HepG2 (cell line): Measurements from ENCODE around the gene WWTR1. TPM values are rescaled to one million over a fixed set of nuclear protein-coding genes. Genes with fewer than 3 reads are reported as not detected.

Source experiments
- ATAC-seq: fragments of 200-7000 bp; cut with Tn5 transposase; 3 replicates; pipeline ENCODE4 v1.9.1; 2020; ENCODE audit warnings: mild to moderate bottlenecking, moderate library complexity
- BruUV-seq: library from RNA; stranded (reverse); fragments of 400-500 nt; replicated peaks from 2 replicates; lab custom pipeline; 2021; lab: Mats Ljungman, UMichigan
- CTCF ChIA-PET: fragments of 300-600 bp; formaldehyde crosslinking; extraction: SDS; loops from one replicate; lab custom pipeline; 2021; ENCODE audit warnings: low total read pairs, inconsistent platforms, low intra/inter-chr PET ratio; lab: Yijun Ruan, JAX
- POLR2A ChIA-PET: fragments of 350-600 bp; sonication (Branson Sonifier 250); formaldehyde crosslinking; loops from one replicate; lab custom pipeline; 2020; ENCODE audit warnings: antibody characterized with exemption, inconsistent platforms; lab: Yijun Ruan, JAX
- DNase-seq: peaks from one replicate; pipeline ENCODE4 v3.0.0-alpha.2; 2015; ENCODE audit warnings: low spot score
- FAIRE-seq: peaks from 3 replicates; lab custom pipeline; 2011; peaks lifted over from hg19 to GRCh38; lab: Jason Lieb, UNC
- H2AFZ ChIP-seq: one replicate; pipeline ENCODE4 v1.6.1; 2011; ENCODE audit warnings: low read length, inconsistent platforms
- H3K27ac ChIP-seq: fragments of 300-600 bp; 3 replicates; pipeline ENCODE4 v1.8.0; 2011; ENCODE audit warnings: mixed run types, mild to moderate bottlenecking, mixed read lengths, low read length, inconsistent platforms; ENCODE audit not compliant: insufficient read depth; ENCODE audit errors: extremely low read length
- H3K27me3 ChIP-seq, 2 experiments: fragments of 200-600 bp in 1 of 2; 2 replicates in 1 of 2; 3 replicates in 1 of 2; pipeline versions ENCODE4 v1.6.0 to v1.8.0; 2011; ENCODE audit warnings: low read length in 2 of 2, mild to moderate bottlenecking in 2 of 2, moderate library complexity in 2 of 2, inconsistent platforms in 1 of 2; ENCODE audit not compliant: insufficient read depth in 2 of 2, control insufficient read depth in 1 of 2
- H3K36me3 ChIP-seq, 2 experiments: fragments of 200-600 bp in 1 of 2; replicated peaks in 1 of 2; 2 replicates in 1 of 2; 3 replicates in 1 of 2; pipeline versions ENCODE4 v1.5.1 to v1.8.0; 2011; ENCODE audit warnings: low read length in 2 of 2, inconsistent platforms in 1 of 2; ENCODE audit not compliant: insufficient read depth in 2 of 2, control insufficient read depth in 1 of 2
- H3K4me1 ChIP-seq: 2 replicates; pipeline ENCODE4 v1.5.1; 2012; ENCODE audit warnings: low read length, inconsistent platforms; ENCODE audit not compliant: insufficient read depth
- H3K4me2 ChIP-seq: 2 replicates; pipeline ENCODE4 v1.6.0; 2011; ENCODE audit warnings: low read depth, low read length, inconsistent platforms
- H3K4me3 ChIP-seq, 3 experiments: fragments of 200-600 bp in 1 of 3; sonication (generic), shearing (Covaris generic) in 1 of 3; replicated peaks in 1 of 3; 2 replicates each; pipeline ENCODE4 v1.5.1; 2011 to 2016; ENCODE audit warnings: low read length in 3 of 3, inconsistent platforms in 2 of 3, low read depth in 2 of 3, mild to moderate bottlenecking in 2 of 3, control low read depth in 1 of 3, mixed read lengths in 1 of 3; ENCODE audit not compliant: insufficient read depth in 1 of 3
- H3K79me2 ChIP-seq: one replicate; pipeline ENCODE4 v1.6.1; 2011; ENCODE audit warnings: low read length, inconsistent platforms; ENCODE audit not compliant: insufficient read depth
- H3K9ac ChIP-seq: 2 replicates; pipeline ENCODE4 v1.6.0; 2011; ENCODE audit warnings: mild to moderate bottlenecking, low read depth, low read length, inconsistent platforms; ENCODE audit not compliant: insufficient read depth
- H3K9me3 ChIP-seq: 2 replicates; pipeline ENCODE4 v1.5.1; 2012; ENCODE audit warnings: mild to moderate bottlenecking, low read length
- H4K20me1 ChIP-seq: 2 replicates; pipeline ENCODE4 v1.6.0; 2011; ENCODE audit warnings: inconsistent platforms, mild to moderate bottlenecking, low read length, moderate library complexity; ENCODE audit not compliant: insufficient read depth
- ADNP ChIP-seq: sonication (generic); formaldehyde crosslinking; IDR thresholded peaks from 2 replicates; pipeline ENCODE4 v1.4.0; 2020; ENCODE audit warnings: missing genetic modification reagents
- AGO2 ChIP-seq: fragments of 200-400 bp; formaldehyde crosslinking; optimal IDR thresholded peaks from 2 replicates; pipeline ENCODE3; 2017; ENCODE audit warnings: mild to moderate bottlenecking, low read depth, low read length, moderate library complexity
- ATAD3A ChIP-seq: sonication (generic); formaldehyde crosslinking; IDR thresholded peaks from 2 replicates; pipeline ENCODE4 v1.4.0; 2020; ENCODE audit warnings: missing genetic modification reagents
- CAMTA2 ChIP-seq: sonication (generic); formaldehyde crosslinking; IDR thresholded peaks from 2 replicates; pipeline ENCODE4 v1.4.0; 2020; ENCODE audit warnings: mild to moderate bottlenecking, missing genetic modification reagents, borderline replicate concordance
- CCAR2 ChIP-seq: fragments of 200-400 bp; formaldehyde crosslinking; optimal IDR thresholded peaks from 2 replicates; pipeline ENCODE3; 2018; ENCODE audit warnings: low read depth, mild to moderate bottlenecking, low read length, moderate library complexity
- CHD4 ChIP-seq: fragments of 200-600 bp; sonication (generic); IDR thresholded peaks from 2 replicates; pipeline ENCODE4 v1.7.0; 2017; ENCODE audit warnings: mild to moderate bottlenecking, low read length, borderline replicate concordance
- ELF3 ChIP-seq: IDR thresholded peaks from 2 replicates; pipeline ENCODE4 v1.6.1; 2016; ENCODE audit warnings: missing genetic modification reagents, missing compliant biosample characterization
- LCORL ChIP-seq, 2 experiments: fragments of 450-650 bp in 1 of 2; sonication (generic) in 1 of 2; formaldehyde crosslinking in 1 of 2; IDR thresholded peaks; 2 replicates each; pipeline versions ENCODE4 v1.5.0 to v1.6.1; 2017 to 2020; ENCODE audit warnings: antibody characterized with exemption in 1 of 2, missing genetic modification reagents in 1 of 2
- NKX3-1 ChIP-seq: sonication (generic); formaldehyde crosslinking; IDR thresholded peaks from 2 replicates; pipeline ENCODE4 v1.5.0; 2020; ENCODE audit warnings: missing genetic modification reagents
- SRSF9 ChIP-seq: fragments of 200-400 bp; formaldehyde crosslinking; IDR thresholded peaks from 2 replicates; pipeline ENCODE4 v1.6.1; 2018; ENCODE audit warnings: borderline replicate concordance, mild to moderate bottlenecking, low read depth, low read length; ENCODE audit not compliant: insufficient read depth, poor library complexity, severe bottlenecking
- TGIF2 ChIP-seq: IDR thresholded peaks from 2 replicates; pipeline ENCODE4 v1.6.1; 2016; ENCODE audit warnings: control low read depth, missing compliant biosample characterization
- ZBTB38 ChIP-seq: sonication (generic); formaldehyde crosslinking; IDR thresholded peaks from 2 replicates; pipeline ENCODE4 v1.5.1; 2020; ENCODE audit warnings: mild to moderate bottlenecking, missing genetic modification reagents
- ZNF180 ChIP-seq: sonication (generic); formaldehyde crosslinking; IDR thresholded peaks from 2 replicates; pipeline ENCODE4 v1.4.0; 2020; ENCODE audit warnings: low read depth, missing genetic modification reagents, borderline replicate concordance
- ZNF282 ChIP-seq: fragments of 450-650 bp; IDR thresholded peaks from 2 replicates; pipeline ENCODE4 v1.6.1; 2018; ENCODE audit not compliant: partially characterized antibody
- ZNF672 ChIP-seq: sonication (generic); formaldehyde crosslinking; IDR thresholded peaks from 2 replicates; pipeline ENCODE4 v1.8.1; 2022; ENCODE audit warnings: missing genetic modification reagents
- ZNF768 ChIP-seq: sonication (generic); formaldehyde crosslinking; IDR thresholded peaks from 2 replicates; pipeline ENCODE4 v1.4.0; 2020; ENCODE audit warnings: missing genetic modification reagents
- WGBS: methylation state at CpG from one replicate; pipeline ENCODE4 v1.1.6; 2017; ENCODE audit warnings: low lambda C conversion rate; 5-methylcytosine and 5-hydroxymethylcytosine counted together
- in situ Hi-C: cut with HindIII; loops from 2 replicates; pipeline ENCODE4 v1.10.0; 2017; ENCODE audit warnings: low pct_unique_long_range_greater_than_20kb; ENCODE audit not compliant: extremely low pct_ligation_motif_present
- intact Hi-C: fragments of 100-400 bp; cut with micrococcal nuclease; formaldehyde crosslinking; loops from one replicate; pipeline ENCODE4 v1.10.0; 2022; ENCODE audit not compliant: unreplicated experiment
- polyA plus RNA-seq, 8 experiments: library from polyadenylated mRNA; depleted of rRNA in 3 of 8; stranded (reverse) in 7 of 8; unstranded in 1 of 8; fragments of >200 nt; fragmentation: Illumina TruSeq in 4 of 8; extraction: Trizol in 4 of 8; gene quantifications; 2 replicates each; pipeline versions ENCODE4 v1.2.1 to v1.2.3, GENCODE V29; 2011 to 2016; ENCODE audit warnings: low read depth in 4 of 8, missing spikeins in 1 of 8, mixed read lengths in 1 of 8; ENCODE audit not compliant: insufficient read depth in 1 of 8
- total RNA-seq, 5 experiments: library from RNA; depleted of rRNA; stranded (reverse); fragments of >200 nt; fragmentation: Illumina TruSeq; extraction: Trizol; gene quantifications; 2 replicates each; pipeline ENCODE4 v1.2.3, GENCODE V29; 2016; ENCODE audit warnings: low read depth in 1 of 5
- TF ChIP-seq, protein P1 (sequence below): sonication (generic); formaldehyde crosslinking; conservative IDR thresholded peaks from 2 replicates; pipeline ENCODE4 v1.8.1; 2023; ENCODE audit warnings: missing genetic modification reagents

The WWTR1 gene
- total and polyA plus RNA-seq, 2 of the 13 experiments (the other 11 are each of a cell fraction or from before 2014, with no cell fraction given): 19.7 to 139 TPM

DNA sequence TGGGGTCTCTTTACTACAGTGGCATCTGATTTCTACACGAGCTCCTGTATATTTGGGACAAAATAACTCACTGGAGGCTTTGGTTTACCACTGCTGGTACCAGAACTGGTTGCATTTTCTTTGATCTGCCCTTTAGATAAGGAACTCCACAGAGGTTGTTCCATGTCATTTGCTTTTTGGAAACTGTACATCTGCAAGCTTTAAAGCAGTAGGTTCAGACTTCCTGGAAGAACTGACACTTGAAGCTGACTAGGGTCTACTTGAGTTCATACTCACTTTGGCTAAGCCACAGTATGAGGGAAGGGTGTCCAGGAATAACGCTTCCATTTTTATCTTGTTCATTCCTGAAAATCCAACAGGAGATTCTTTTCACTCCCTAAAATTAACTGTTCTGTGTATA lies 86.4 kb downstream of the WWTR1 start:
- POLR2A ChIA-PET: no interaction called here
- no peak for TF ChIP-seq ZNF768 (CRISPR knock-in tag)
- TF ChIP-seq CHD4: no peak
- TF ChIP-seq NKX3-1 (CRISPR knock-in tag): no peak

DNA sequence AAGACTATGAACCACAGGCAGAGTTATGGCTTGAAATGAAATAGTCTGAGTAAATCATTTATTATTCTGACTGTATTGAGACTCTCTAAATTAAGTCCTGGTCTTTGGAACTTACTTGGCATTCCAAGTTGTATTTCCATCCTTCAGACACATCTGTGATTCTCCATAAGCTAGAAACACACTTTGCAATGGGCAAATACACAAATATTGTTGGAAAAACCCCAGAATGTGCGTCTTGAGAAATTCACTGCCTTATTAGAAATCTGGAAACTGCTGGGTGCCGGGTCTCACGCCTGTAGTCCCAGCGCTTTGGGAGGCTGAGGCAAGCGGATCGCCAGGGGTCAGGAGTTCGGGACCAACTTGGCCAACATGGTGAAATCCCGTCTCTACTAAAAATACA lies 87.8 kb downstream of the WWTR1 start:
- Histone ChIP-seq H4K20me1 (0 out of 2 replicates have a peak, but pooled peaks cover 2% of the 10 kb centered on the region), H3K27me3 (no peaks in the 10 kb centered on the region), H3K4me3 (no peak overlapping the region), H3K9me3 (no peaks in the 10 kb centered on the region), H3K79me2 (peaks cover 49% of the 10 kb centered on the region), H3K9ac (no peak overlapping the region), H2AFZ (no peak overlapping the region), H3K4me2 (no peak overlapping the region), H3K36me3 (peaks cover 17 to 54% of the 10 kb centered on the region in 2 experiments), H3K27ac (no peak overlapping the region), H3K4me1 (no peaks in the 10 kb centered on the region)
- ATAC-seq (no peak), DNase-seq (no peak), FAIRE-seq (no peak)
- in situ Hi-C loops (no loop called here), intact Hi-C loops (loop anchor here (5.0 kb wide), 1 partner anchor 58 kb away; no protein-coding TSS in a partner anchor)
- no TSS peak for BruUV-seq
- POLR2A ChIA-PET: no interaction called here
- TF ChIP-seq AGO2: no peak
- no peak for TF ChIP-seq ELF3 (CRISPR knock-in tag)
- no peak for TF ChIP-seq CCAR2
- TF ChIP-seq ATAD3A: no peak
- no peak for TF ChIP-seq LCORL (IDR thresholded peaks at IDR 0.05)
- TF ChIP-seq LCORL (CRISPR knock-in tag; IDR thresholded peaks at IDR 0.05): no peak
- no peak for TF ChIP-seq ZBTB38
- no peak for TF ChIP-seq CAMTA2 (CRISPR knock-in tag)
- TF ChIP-seq ADNP (CRISPR knock-in tag): no peak
- TF ChIP-seq TGIF2 (CRISPR knock-in tag): no peak
- TF ChIP-seq, protein P1, sequence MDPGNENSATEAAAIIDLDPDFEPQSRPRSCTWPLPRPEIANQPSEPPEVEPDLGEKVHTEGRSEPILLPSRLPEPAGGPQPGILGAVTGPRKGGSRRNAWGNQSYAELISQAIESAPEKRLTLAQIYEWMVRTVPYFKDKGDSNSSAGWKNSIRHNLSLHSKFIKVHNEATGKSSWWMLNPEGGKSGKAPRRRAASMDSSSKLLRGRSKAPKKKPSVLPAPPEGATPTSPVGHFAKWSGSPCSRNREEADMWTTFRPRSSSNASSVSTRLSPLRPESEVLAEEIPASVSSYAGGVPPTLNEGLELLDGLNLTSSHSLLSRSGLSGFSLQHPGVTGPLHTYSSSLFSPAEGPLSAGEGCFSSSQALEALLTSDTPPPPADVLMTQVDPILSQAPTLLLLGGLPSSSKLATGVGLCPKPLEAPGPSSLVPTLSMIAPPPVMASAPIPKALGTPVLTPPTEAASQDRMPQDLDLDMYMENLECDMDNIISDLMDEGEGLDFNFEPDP (CRISPR knock-in tag): no peak
- no peak for TF ChIP-seq ZNF672 (CRISPR knock-in tag)
- no peak for TF ChIP-seq ZNF180
- TF ChIP-seq ZNF282: no peak
- no peak for TF ChIP-seq SRSF9
- 95% methylated on average over 8 of the region's 8 CpGs for WGBS
- CTCF ChIA-PET: interaction anchor here (1.5 to 2.4 kb wide), 2 partner anchors 147 to 183 kb away, joined by 4 to 15 read pairs; partner anchors contain the start of gene COMMD2

More for the DNA sequence above, 86.4 kb downstream of the WWTR1 start:
- H3K4me1 ChIP-seq: peaks cover 13% of the 10 kb centered on the region
- in situ Hi-C loops: no loop called here
- H3K4me3 ChIP-seq: no peak overlapping the region
- H3K36me3 ChIP-seq: peaks cover 17 to 51% of the 10 kb centered on the region in 2 experiments
- no peak overlapping the region for H3K9ac ChIP-seq
- no peak for ATAC-seq
- no peaks in the 10 kb centered on the region for H3K9me3 ChIP-seq
- no peak for DNase-seq
- H3K27ac ChIP-seq: no peak overlapping the region
- no peak overlapping the region for H2AFZ ChIP-seq
- peaks cover 53% of the 10 kb centered on the region for H3K79me2 ChIP-seq
- intact Hi-C loops: loop anchor here (5.0 kb wide), 1 partner anchor 59 kb away; no protein-coding TSS in a partner anchor
- BruUV-seq: no TSS peak
- peaks cover 9% of the 10 kb centered on the region; the same call in 1 of the 2 replicates for H4K20me1 ChIP-seq
- 94% methylated on average over 2 of the region's 2 CpGs for WGBS
- CTCF ChIA-PET: no interaction called here
- no peak for FAIRE-seq
- H3K4me2 ChIP-seq: no peak overlapping the region
- H3K27me3 ChIP-seq: no peaks in the 10 kb centered on the region
